ENCODE data around the gene ZFYVE21. TPM values are rescaled to one million over a fixed set of nuclear protein-coding genes. Genes with fewer than 3 reads are reported as not detected.

Gene ZFYVE21
- total RNA-seq, 4 donors from 2014 or later: 121 to 180 (median 156) TPM

DNA sequence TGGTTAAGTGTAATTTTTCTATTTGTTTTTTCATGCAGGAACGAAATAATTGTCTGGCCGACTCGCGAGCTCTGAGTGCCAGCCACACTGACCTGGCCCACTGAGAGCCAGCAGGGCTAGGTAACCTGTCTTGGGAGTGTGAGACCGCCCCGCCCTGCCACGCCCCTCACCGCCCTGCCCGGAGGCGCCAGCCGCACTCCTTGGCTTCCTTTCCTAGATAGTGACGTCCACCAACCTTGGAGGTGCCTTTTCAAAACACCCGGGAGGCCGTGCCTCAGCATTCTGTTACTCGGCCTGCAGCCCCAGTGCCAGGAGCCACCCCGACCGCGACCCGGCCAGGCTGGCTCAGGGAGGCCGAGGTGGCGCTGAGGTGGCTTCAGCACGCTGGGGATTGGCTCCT lies 22.1 kb upstream of the ZFYVE21 start:
- H3K9me3 ChIP-seq: no peaks in the 10 kb centered on the region
- peaks cover 18 to 67% (median 54%) of the 10 kb centered on the region in 4 donors for H3K36me3 ChIP-seq
- peaks cover 43 to 57% (median 52%) of the 10 kb centered on the region in 4 donors for H3K4me1 ChIP-seq
- TF ChIP-seq, protein P1, sequence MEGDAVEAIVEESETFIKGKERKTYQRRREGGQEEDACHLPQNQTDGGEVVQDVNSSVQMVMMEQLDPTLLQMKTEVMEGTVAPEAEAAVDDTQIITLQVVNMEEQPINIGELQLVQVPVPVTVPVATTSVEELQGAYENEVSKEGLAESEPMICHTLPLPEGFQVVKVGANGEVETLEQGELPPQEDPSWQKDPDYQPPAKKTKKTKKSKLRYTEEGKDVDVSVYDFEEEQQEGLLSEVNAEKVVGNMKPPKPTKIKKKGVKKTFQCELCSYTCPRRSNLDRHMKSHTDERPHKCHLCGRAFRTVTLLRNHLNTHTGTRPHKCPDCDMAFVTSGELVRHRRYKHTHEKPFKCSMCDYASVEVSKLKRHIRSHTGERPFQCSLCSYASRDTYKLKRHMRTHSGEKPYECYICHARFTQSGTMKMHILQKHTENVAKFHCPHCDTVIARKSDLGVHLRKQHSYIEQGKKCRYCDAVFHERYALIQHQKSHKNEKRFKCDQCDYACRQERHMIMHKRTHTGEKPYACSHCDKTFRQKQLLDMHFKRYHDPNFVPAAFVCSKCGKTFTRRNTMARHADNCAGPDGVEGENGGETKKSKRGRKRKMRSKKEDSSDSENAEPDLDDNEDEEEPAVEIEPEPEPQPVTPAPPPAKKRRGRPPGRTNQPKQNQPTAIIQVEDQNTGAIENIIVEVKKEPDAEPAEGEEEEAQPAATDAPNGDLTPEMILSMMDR (IDR thresholded peaks at IDR 0.05): no peak
- TF ChIP-seq POLR2AphosphoS5 (IDR thresholded peaks at IDR 0.05) (no peak), POLR2A (IDR thresholded peaks at IDR 0.05; ENCODE audit: low read depth) (no peak), EP300 (IDR thresholded peaks at IDR 0.05) (no peak)
- H3K27me3 ChIP-seq: no peaks in the 10 kb centered on the region
- H3K4me3 ChIP-seq: no peak overlapping the region
- 94% methylated on average over 20 of the region's 22 CpGs for WGBS
- no peak overlapping the region for H3K27ac ChIP-seq (replicated peaks in 1 of 4)
- no peak for DNase-seq (ENCODE audit: extremely low spot score)
- intact Hi-C loops (cut with DNase I): no loop called here

DNA sequence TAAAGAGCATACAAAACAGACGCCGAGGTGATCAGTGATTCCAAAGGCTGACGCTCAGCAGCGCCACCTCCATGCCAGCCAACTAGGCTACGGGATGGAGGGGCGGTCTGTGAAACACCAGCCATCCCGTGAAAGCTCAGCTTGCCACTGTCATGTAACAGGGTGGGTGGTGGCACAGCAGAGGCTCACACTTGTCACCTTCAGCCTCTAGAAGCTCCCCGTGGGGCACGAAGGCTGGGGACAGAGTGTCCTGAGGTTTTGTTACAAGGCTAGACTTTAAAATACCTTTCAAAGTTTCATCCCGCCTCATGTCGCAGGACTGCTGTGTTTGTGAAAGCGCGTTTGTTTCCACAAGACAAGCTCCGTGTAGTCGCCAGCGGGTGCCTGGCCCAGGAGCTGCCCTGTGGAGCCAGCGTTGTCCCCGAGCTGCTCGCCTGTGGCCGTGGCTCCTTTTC lies 21.0 kb upstream of the ZFYVE21 start:
- H3K4me1 ChIP-seq: peaks cover 47 to 57% (median 53%) of the 10 kb centered on the region in 4 donors
- no peak overlapping the region for H3K4me3 ChIP-seq
- no peaks in the 10 kb centered on the region for H3K9me3 ChIP-seq
- no peak for TF ChIP-seq POLR2AphosphoS5 (IDR thresholded peaks at IDR 0.05)
- TF ChIP-seq EP300 (IDR thresholded peaks at IDR 0.05): no peak
- TF ChIP-seq POLR2A (IDR thresholded peaks at IDR 0.05; ENCODE audit: low read depth): no peak
- TF ChIP-seq, protein P1 (IDR thresholded peaks at IDR 0.05): no peak
- 87% methylated on average over 20 of the region's 20 CpGs for WGBS
- H3K27ac ChIP-seq (replicated peaks in 1 of 4): peak overlapping the region in 1 of 4 donors; percentile 20
- intact Hi-C loops (cut with DNase I): no loop called here
- no peaks in the 10 kb centered on the region for H3K27me3 ChIP-seq
- no peak for DNase-seq (ENCODE audit: extremely low spot score)
- peaks cover 23 to 67% (median 58%) of the 10 kb centered on the region in 4 donors for H3K36me3 ChIP-seq

DNA sequence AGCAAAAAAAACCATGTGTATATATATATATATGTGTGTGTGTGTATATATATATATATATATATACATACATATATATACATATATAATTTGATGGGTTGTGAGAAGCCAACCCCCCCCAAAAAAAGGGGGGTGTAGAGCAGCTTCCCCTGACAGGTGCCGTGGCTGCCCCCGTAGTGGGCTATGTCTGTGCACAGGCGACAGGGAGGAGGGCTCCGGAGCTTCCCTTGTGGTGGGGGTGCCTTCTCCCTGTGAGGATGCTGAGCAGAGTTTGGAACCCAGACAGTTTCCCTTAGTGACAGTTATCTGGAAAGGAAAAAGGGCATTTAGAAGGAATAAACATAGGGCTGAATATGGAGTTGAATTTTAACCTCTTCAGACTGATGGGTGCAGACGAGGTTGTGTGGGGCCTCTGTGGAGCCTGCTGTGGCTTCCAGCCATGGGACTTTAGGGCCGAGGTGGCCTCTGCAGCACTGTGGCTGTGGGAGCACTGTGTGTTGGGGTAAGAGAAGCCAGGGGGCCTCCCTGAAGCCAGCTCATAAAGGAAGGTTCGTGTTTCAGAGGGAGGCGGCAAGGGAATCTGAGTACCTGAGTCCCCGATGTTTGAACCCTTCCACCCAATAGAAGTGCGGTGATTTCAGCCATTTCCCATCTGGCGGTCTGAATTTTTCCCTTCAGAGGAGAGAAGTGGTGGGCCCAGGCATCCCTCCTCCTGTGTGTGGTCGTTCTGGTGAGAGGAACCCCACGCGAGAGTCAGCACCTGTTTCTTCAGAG lies 20.1 kb upstream of the ZFYVE21 start:
- WGBS: 44% methylated on average over 14 of the region's 14 CpGs

DNA sequence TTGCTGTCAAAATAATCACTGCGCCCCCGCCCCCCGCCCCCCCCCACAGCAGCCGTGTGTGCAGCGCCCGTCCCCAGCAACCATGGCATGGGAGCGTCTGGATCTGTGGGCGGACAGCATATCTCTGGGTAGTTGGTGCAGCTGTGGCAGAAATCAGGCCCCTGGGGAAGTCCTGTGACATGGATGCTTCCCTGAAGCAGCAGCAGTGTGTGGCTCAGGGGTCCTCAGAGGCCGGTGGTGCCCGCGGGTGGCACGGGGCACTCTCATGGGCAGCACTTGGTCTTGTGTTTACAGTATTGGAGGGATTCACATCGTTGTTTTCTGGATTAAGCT lies 19.6 kb upstream of the ZFYVE21 start:
- Histone ChIP-seq H3K27me3 (no peaks in the 10 kb centered on the region), H3K27ac (replicated peaks in 1 of 4) (peak overlapping the region; percentile 62 to 82 (median 72)), H3K9me3 (no peaks in the 10 kb centered on the region), H3K4me3 (peak overlapping the region in 1 of 4 donors; percentile 17), H3K4me1 (peaks cover 55 to 63% (median 60%) of the 10 kb centered on the region in 4 donors), H3K36me3 (peaks cover 28 to 78% (median 72%) of the 10 kb centered on the region in 4 donors)
- DNase-seq (ENCODE audit: extremely low spot score): no peak
- TF ChIP-seq POLR2AphosphoS5 (IDR thresholded peaks at IDR 0.05): no peak
- TF ChIP-seq, protein P1 (IDR thresholded peaks at IDR 0.05): no peak
- TF ChIP-seq EP300 (IDR thresholded peaks at IDR 0.05): no peak
- no peak for TF ChIP-seq POLR2A (IDR thresholded peaks at IDR 0.05; ENCODE audit: low read depth)
- intact Hi-C loops (cut with DNase I): no loop called here
- WGBS: 29% methylated on average over 5 of the region's 13 CpGs

More for the DNA sequence above, 20.1 kb upstream of the ZFYVE21 start:
- peak overlapping the region; percentile 8 to 82 (median 68) for H3K27ac ChIP-seq (replicated peaks in 1 of 4)
- intact Hi-C loops (cut with DNase I): no loop called here
- peaks cover 23 to 74% (median 66%) of the 10 kb centered on the region in 4 donors for H3K36me3 ChIP-seq
- no peaks in the 10 kb centered on the region for H3K27me3 ChIP-seq
- TF ChIP-seq POLR2A (IDR thresholded peaks at IDR 0.05; ENCODE audit: low read depth): no peak
- TF ChIP-seq POLR2AphosphoS5 (IDR thresholded peaks at IDR 0.05): no peak
- no peak for TF ChIP-seq EP300 (IDR thresholded peaks at IDR 0.05)
- TF ChIP-seq, protein P1 (IDR thresholded peaks at IDR 0.05): no peak
- H3K4me1 ChIP-seq: peaks cover 50 to 58% (median 54%) of the 10 kb centered on the region in 4 donors
- no peaks in the 10 kb centered on the region for H3K9me3 ChIP-seq
- no peak overlapping the region for H3K4me3 ChIP-seq
- no peak for DNase-seq (ENCODE audit: extremely low spot score)
